ENCODE results near the gene RPLP2.

The RPLP2 gene

GRCh38 chr11:773830-774229 is 35.9 kb upstream of the RPLP2 start:
- DNase-seq (ENCODE audit: low read depth) = no peak

- no peak for DNase-seq (ENCODE audit: low read depth)
Measured at GRCh38 chr11:774873-775592, 34.7 kb upstream of the RPLP2 start.

- no peak for DNase-seq (ENCODE audit: low read depth)
Measured at GRCh38 chr11:776263-776560, 33.6 kb upstream of the RPLP2 start.

GRCh38 chr11:776561-777287 is 33.0 kb upstream of the RPLP2 start:
- DNase-seq (ENCODE audit: low read depth) = no peak

- DNase-seq (ENCODE audit: low read depth) = peak; percentile 90
Measured at GRCh38 chr11:777288-778255, 32.2 kb upstream of the RPLP2 start, which contains the start of gene GATD1. Gene GATD1 (minus strand): TSS chr11:777487. CDS start chr11:777462, 25 bp downstream.

- DNase-seq (ENCODE audit: low read depth) = no peak
Measured at GRCh38 chr11:778976-779954, 30.5 kb upstream of the RPLP2 start.

- no peak for DNase-seq (ENCODE audit: low read depth)
Measured at GRCh38 chr11:779955-780532, 29.7 kb upstream of the RPLP2 start.

GRCh38 chr11:782264-783174 is 27.2 kb upstream of the RPLP2 start:
- DNase-seq (ENCODE audit: low read depth) = no peak

- DNase-seq (ENCODE audit: low read depth) = no peak
Measured at GRCh38 chr11:783581-784015, 26.2 kb upstream of the RPLP2 start.

GRCh38 chr11:786235-787083 is 23.3 kb upstream of the RPLP2 start:
- DNase-seq (ENCODE audit: low read depth) = no peak

GRCh38 chr11:787084-787675 is 22.6 kb upstream of the RPLP2 start:
- no peak for DNase-seq (ENCODE audit: low read depth)

- DNase-seq (ENCODE audit: low read depth) = no peak
Measured at GRCh38 chr11:788009-788640, 21.6 kb upstream of the RPLP2 start.

- no peak for DNase-seq (ENCODE audit: low read depth)
Measured at GRCh38 chr11:788953-789940, 20.5 kb upstream of the RPLP2 start.

GRCh38 chr11:789943-790342 is 19.8 kb upstream of the RPLP2 start, which contains the start of gene CEND1:
Gene CEND1 (minus strand): TSS chr11:790090. CDS start chr11:788576, 1,514 bp downstream.
- DNase-seq (ENCODE audit: low read depth) = no peak

- DNase-seq (ENCODE audit: low read depth) = no peak
Measured at GRCh38 chr11:790721-791564, 18.8 kb upstream of the RPLP2 start.
